Panc1 (cell line): ENCODE measurements around the gene CLDN5. TPM values are rescaled to one million over a fixed set of nuclear protein-coding genes. Genes with fewer than 3 reads are reported as not detected.

ENCODE experiments used
- ATAC-seq: fragments of 200-7000 bp; cut with Tn5 transposase; 2 replicates; pipeline ENCODE4 v1.9.1; 2020; ENCODE audit warnings: mild to moderate bottlenecking, moderate library complexity
- BruUV-seq: library from RNA; stranded (reverse); fragments of 400-500 nt; replicated peaks from 2 replicates; lab custom pipeline; 2021; lab: Mats Ljungman, UMichigan
- CTCF ChIA-PET: fragments of 300-600 bp; sonication (Branson Sonifier 250); formaldehyde crosslinking; loops from one replicate; lab custom pipeline; 2022; ENCODE audit warnings: antibody characterized with exemption; lab: Charles Lee
- POLR2A ChIA-PET: fragments of 300-600 bp; sonication (Branson Sonifier 250); formaldehyde crosslinking; loops from one replicate; lab custom pipeline; 2022; ENCODE audit warnings: antibody characterized with exemption; lab: Charles Lee
- DNase-seq: peaks from one replicate; pipeline ENCODE4 v3.0.0-alpha.2; 2010; ENCODE audit warnings: low read depth, low spot score
- H3K27ac ChIP-seq: 2 replicates; pipeline ENCODE4 v1.5.1; 2011; ENCODE audit warnings: mild to moderate bottlenecking, low read length, inconsistent platforms
- H3K27me3 ChIP-seq: fragments of 200-500 bp; sonication (Bioruptor generic); 2 replicates; pipeline ENCODE4 v1.6.0; 2014; ENCODE audit warnings: low read length, inconsistent platforms; ENCODE audit not compliant: control insufficient read depth, insufficient read depth
- H3K36me3 ChIP-seq: fragments of 200-500 bp; sonication (Bioruptor generic); 2 replicates; pipeline ENCODE4 v1.5.1; 2014; ENCODE audit warnings: inconsistent platforms, mild to moderate bottlenecking, low read length, moderate library complexity; ENCODE audit not compliant: control insufficient read depth, insufficient read depth
- H3K4me1 ChIP-seq: 2 replicates; pipeline ENCODE4 v1.5.1; 2011; ENCODE audit warnings: inconsistent platforms, mild to moderate bottlenecking, low read length, moderate library complexity; ENCODE audit not compliant: control insufficient read depth, insufficient read depth
- H3K4me3 ChIP-seq, 2 experiments: 2 replicates each; pipeline ENCODE4 v1.5.1; 2011 to 2012; ENCODE audit warnings: low read depth in 2 of 2, low read length in 2 of 2, mild to moderate bottlenecking in 2 of 2, inconsistent platforms in 1 of 2, moderate library complexity in 1 of 2
- H3K9me3 ChIP-seq: fragments of 200-500 bp; sonication (Bioruptor generic); 2 replicates; pipeline ENCODE4 v1.5.1; 2014; ENCODE audit warnings: low read depth, mild to moderate bottlenecking, inconsistent platforms, low read length, moderate library complexity; ENCODE audit not compliant: control insufficient read depth, insufficient read depth
- CTCF ChIP-seq: fragments of 450-650 bp; IDR thresholded peaks from 2 replicates; pipeline ENCODE4 v1.5.1; 2017; ENCODE audit warnings: mild to moderate bottlenecking
- POLR2AphosphoS5 ChIP-seq: IDR thresholded peaks from 2 replicates; pipeline ENCODE4 v1.6.1; 2012; ENCODE audit warnings: mild to moderate bottlenecking, low read depth, low read length, moderate library complexity
- REST ChIP-seq, 2 experiments: IDR thresholded peaks; 2 replicates each; pipeline ENCODE4 v1.6.1; 2011 to 2012; ENCODE audit warnings: low read depth in 2 of 2, control low read depth in 1 of 2, low read length in 1 of 2, mild to moderate bottlenecking in 1 of 2, moderate library complexity in 1 of 2; ENCODE audit not compliant: insufficient read depth in 1 of 2
- SIN3A ChIP-seq: IDR thresholded peaks from 2 replicates; pipeline ENCODE4 v1.6.1; 2012; ENCODE audit warnings: low read depth, mild to moderate bottlenecking, low read length, moderate library complexity, borderline replicate concordance; ENCODE audit not compliant: insufficient read depth
- TCF7L2 ChIP-seq: IDR thresholded peaks from 2 replicates; pipeline ENCODE4 v1.6.1; 2011; ENCODE audit warnings: mild to moderate bottlenecking, low read depth, low read length, inconsistent platforms
- in situ Hi-C: cut with HindIII; loops from 2 replicates; pipeline ENCODE4 v1.10.0; 2016; ENCODE audit warnings: low sequenced_read_pairs, low pct_unique_long_range_greater_than_20kb
- intact Hi-C: fragments of 100-400 bp; cut with micrococcal nuclease; formaldehyde crosslinking; loops from one replicate; pipeline ENCODE4 v1.10.0; 2022; ENCODE audit not compliant: unreplicated experiment
- total RNA-seq: library from RNA; stranded (reverse); gene quantifications from one replicate; pipeline ENCODE4 v1.2.1, GENCODE V29; 2021; ENCODE audit not compliant: unreplicated experiment

The CLDN5 gene
- total RNA-seq, 1 experiment from 2014 or later: 0.18 TPM

- no TSS peak for BruUV-seq
- ChIA-PET POLR2A (no interaction called here), CTCF (no interaction called here)
Measured at GRCh38 chr22:19490628-19491230, 33.5 kb downstream of the CLDN5 start.

More at GRCh38 chr22:19490628-19491230, 33.5 kb downstream of the CLDN5 start:
- DNase-seq (no peak), ATAC-seq (no peak)
- no peak overlapping the region for H3K4me3 ChIP-seq
- no peaks in the 10 kb centered on the region for H3K9me3 ChIP-seq
- H3K27me3 ChIP-seq: no peaks in the 10 kb centered on the region
- in situ Hi-C loops: no loop called here
- no peak for TF ChIP-seq TCF7L2
- no peak for TF ChIP-seq POLR2AphosphoS5
- TF ChIP-seq SIN3A: no peak
- no peak for TF ChIP-seq CTCF
- no peak for TF ChIP-seq REST (IDR thresholded peaks at IDR 0.05; ENCODE audit: insufficient read depth in 1 of 2, low read depth in 2 of 2, low read length in 1 of 2)
- intact Hi-C loops: no loop called here
- H3K4me1 ChIP-seq: no peaks in the 10 kb centered on the region
- H3K36me3 ChIP-seq: peaks cover 2% of the 10 kb centered on the region
- H3K27ac ChIP-seq: no peak overlapping the region
